ENCODE measurements around the gene C1orf105. TPM values are rescaled to one million over a fixed set of nuclear protein-coding genes. Genes with fewer than 3 reads are reported as not detected.
A peak's percentile ranks its signal among the peaks of the same experiment; 100 is the strongest.

Gene C1orf105
- total RNA-seq, 2 donors from 2014 or later: not detected

GRCh38 chr1:172427191-172427590, 6.7 kb downstream of the C1orf105 start:
- intact Hi-C loops (cut with DNase I): no loop called here
- Histone ChIP-seq H3K36me3 (replicated peaks in 1 of 2; ENCODE audit: insufficient read depth in 1 of 2, low read depth in 2 of 2) (no peaks in the 10 kb centered on the region), H3K27me3 (no peaks in the 10 kb centered on the region), H3K4me3 (no peak overlapping the region), H3K9me3 (no peaks in the 10 kb centered on the region), H3K27ac (no peak overlapping the region), H3K4me1 (peaks cover 11% of the 10 kb centered on the region)
- no peak for DNase-seq
- no peak for ATAC-seq
- no peak for TF ChIP-seq POLR2A (IDR thresholded peaks at IDR 0.05)
- no peak for TF ChIP-seq CTCF (IDR thresholded peaks at IDR 0.05)
- 82 to 94% methylated on average over 2 of the region's 2 CpGs for WGBS, 2 donors

GRCh38 chr1:172429331-172430127, 9.0 kb downstream of the C1orf105 start:
- DNase-seq: peak; percentile 39 to 62 (median 55)
- H3K9me3 ChIP-seq: no peaks in the 10 kb centered on the region
- TF ChIP-seq POLR2A (IDR thresholded peaks at IDR 0.05): no peak
- peak; percentile 44 to 85 (median 74) for TF ChIP-seq CTCF (IDR thresholded peaks at IDR 0.05)
- H3K27ac ChIP-seq: no peak overlapping the region
- H3K27me3 ChIP-seq: no peaks in the 10 kb centered on the region
- intact Hi-C loops (cut with DNase I): no loop called here
- H3K36me3 ChIP-seq (replicated peaks in 1 of 2; ENCODE audit: insufficient read depth in 1 of 2, low read depth in 2 of 2): no peaks in the 10 kb centered on the region
- 41 to 79% methylated on average over 1 of the region's 1 CpG for WGBS, 2 donors
- H3K4me3 ChIP-seq: no peak overlapping the region
- ATAC-seq: peak; percentile 37
- peaks cover 18% of the 10 kb centered on the region for H3K4me1 ChIP-seq

GRCh38 chr1:172430128-172430454, 9.6 kb downstream of the C1orf105 start:
- 71 to 72% methylated on average over 1 of the region's 1 CpG for WGBS, 2 donors
- no peak for ATAC-seq

GRCh38 chr1:172431204-172431603, 10.7 kb downstream of the C1orf105 start:
- WGBS, 2 donors: 48 to 73% methylated on average over 2 of the region's 2 CpGs
- TF ChIP-seq POLR2A (IDR thresholded peaks at IDR 0.05) (no peak), CTCF (IDR thresholded peaks at IDR 0.05) (no peak)
- H3K9me3 ChIP-seq: no peaks in the 10 kb centered on the region

More at GRCh38 chr1:172430128-172430454, 9.6 kb downstream of the C1orf105 start:
- DNase-seq: no peak
- no peaks in the 10 kb centered on the region for H3K9me3 ChIP-seq
- no peak overlapping the region for H3K4me3 ChIP-seq
- TF ChIP-seq CTCF (IDR thresholded peaks at IDR 0.05): no peak
- TF ChIP-seq POLR2A (IDR thresholded peaks at IDR 0.05): no peak
- H3K27ac ChIP-seq: no peak overlapping the region
- H3K4me1 ChIP-seq: peaks cover 18% of the 10 kb centered on the region
- intact Hi-C loops (cut with DNase I): no loop called here
- no peaks in the 10 kb centered on the region for H3K27me3 ChIP-seq
- no peaks in the 10 kb centered on the region for H3K36me3 ChIP-seq (replicated peaks in 1 of 2; ENCODE audit: insufficient read depth in 1 of 2, low read depth in 2 of 2)

More at GRCh38 chr1:172431204-172431603, 10.7 kb downstream of the C1orf105 start:
- intact Hi-C loops (cut with DNase I): no loop called here
- H3K27me3 ChIP-seq: no peaks in the 10 kb centered on the region
- peak; percentile 5 for ATAC-seq
- H3K36me3 ChIP-seq (replicated peaks in 1 of 2; ENCODE audit: insufficient read depth in 1 of 2, low read depth in 2 of 2): no peaks in the 10 kb centered on the region
- peak overlapping the region in 1 of 4 donors; percentile 81 for H3K27ac ChIP-seq
- peaks cover 18% of the 10 kb centered on the region for H3K4me1 ChIP-seq
- DNase-seq: no peak
- H3K4me3 ChIP-seq: no peak overlapping the region
